ENCODE data around the gene WDFY4.

DNA sequence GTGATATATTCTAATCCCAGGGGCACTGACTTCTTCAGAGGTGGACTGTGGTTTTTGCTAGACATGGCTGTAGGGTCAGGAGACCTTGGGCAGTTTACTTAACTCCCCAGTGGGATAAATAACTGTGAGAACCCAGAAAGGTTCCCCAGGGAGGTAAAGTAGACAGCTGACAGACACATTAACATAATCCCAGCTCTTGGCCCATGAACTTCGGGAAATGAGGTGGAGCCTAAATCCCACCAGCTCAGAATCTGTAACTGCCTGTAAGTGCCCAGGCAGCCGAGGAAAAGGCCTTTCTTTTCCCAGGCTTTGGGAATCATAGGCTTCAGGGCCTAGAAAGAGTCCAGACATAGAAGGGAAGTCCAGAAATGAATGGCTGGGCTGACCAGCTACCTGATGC is 149.0 kb downstream of the WDFY4 start:
- TF ChIP-seq CEBPB (IDR thresholded peaks at IDR 0.05) (no peak), TCF12 (IDR thresholded peaks at IDR 0.05; ENCODE audit: low read depth) (no peak), RAD21 (IDR thresholded peaks at IDR 0.05; ENCODE audit: low read depth) (no peak), CREB1 (IDR thresholded peaks at IDR 0.05; ENCODE audit: low read depth) (no peak), USF1 (IDR thresholded peaks at IDR 0.05) (no peak), YY1 (IDR thresholded peaks at IDR 0.05; ENCODE audit: low read depth) (no peak), TAF1 (IDR thresholded peaks at IDR 0.05; ENCODE audit: low read depth) (no peak), FOXM1 (IDR thresholded peaks at IDR 0.05; ENCODE audit: borderline replicate concordance, low read depth) (no peak), TEAD4 (IDR thresholded peaks at IDR 0.05) (no peak), ZBTB7A (IDR thresholded peaks at IDR 0.05; ENCODE audit: low read depth) (no peak), EGR1 (IDR thresholded peaks at IDR 0.05) (no peak)
- TF ChIP-seq, protein P1, sequence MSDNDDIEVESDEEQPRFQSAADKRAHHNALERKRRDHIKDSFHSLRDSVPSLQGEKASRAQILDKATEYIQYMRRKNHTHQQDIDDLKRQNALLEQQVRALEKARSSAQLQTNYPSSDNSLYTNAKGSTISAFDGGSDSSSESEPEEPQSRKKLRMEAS (IDR thresholded peaks at IDR 0.05) = no peak
- TF ChIP-seq, protein P2, sequence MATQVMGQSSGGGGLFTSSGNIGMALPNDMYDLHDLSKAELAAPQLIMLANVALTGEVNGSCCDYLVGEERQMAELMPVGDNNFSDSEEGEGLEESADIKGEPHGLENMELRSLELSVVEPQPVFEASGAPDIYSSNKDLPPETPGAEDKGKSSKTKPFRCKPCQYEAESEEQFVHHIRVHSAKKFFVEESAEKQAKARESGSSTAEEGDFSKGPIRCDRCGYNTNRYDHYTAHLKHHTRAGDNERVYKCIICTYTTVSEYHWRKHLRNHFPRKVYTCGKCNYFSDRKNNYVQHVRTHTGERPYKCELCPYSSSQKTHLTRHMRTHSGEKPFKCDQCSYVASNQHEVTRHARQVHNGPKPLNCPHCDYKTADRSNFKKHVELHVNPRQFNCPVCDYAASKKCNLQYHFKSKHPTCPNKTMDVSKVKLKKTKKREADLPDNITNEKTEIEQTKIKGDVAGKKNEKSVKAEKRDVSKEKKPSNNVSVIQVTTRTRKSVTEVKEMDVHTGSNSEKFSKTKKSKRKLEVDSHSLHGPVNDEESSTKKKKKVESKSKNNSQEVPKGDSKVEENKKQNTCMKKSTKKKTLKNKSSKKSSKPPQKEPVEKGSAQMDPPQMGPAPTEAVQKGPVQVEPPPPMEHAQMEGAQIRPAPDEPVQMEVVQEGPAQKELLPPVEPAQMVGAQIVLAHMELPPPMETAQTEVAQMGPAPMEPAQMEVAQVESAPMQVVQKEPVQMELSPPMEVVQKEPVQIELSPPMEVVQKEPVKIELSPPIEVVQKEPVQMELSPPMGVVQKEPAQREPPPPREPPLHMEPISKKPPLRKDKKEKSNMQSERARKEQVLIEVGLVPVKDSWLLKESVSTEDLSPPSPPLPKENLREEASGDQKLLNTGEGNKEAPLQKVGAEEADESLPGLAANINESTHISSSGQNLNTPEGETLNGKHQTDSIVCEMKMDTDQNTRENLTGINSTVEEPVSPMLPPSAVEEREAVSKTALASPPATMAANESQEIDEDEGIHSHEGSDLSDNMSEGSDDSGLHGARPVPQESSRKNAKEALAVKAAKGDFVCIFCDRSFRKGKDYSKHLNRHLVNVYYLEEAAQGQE (IDR thresholded peaks at IDR 0.05; ENCODE audit: low read depth) = no peak

Data from Ishikawa (cell line).